Activated effector memory CD4-positive, alpha-beta T cell treated with Interleukin-2 at 50 U/mL for 16 hours (primary cell): ENCODE results near the gene GGCX.
"Not testable (repeated sequence)": the region's sequence is repeated elsewhere in the genome, so short reads cannot be mapped to it uniquely, and the experiment has no call there.

Experiments used
- DNase-seq: peaks from one replicate; pipeline ENCODE4 v3.0.0-alpha.2; 2020

Gene GGCX

DNA sequence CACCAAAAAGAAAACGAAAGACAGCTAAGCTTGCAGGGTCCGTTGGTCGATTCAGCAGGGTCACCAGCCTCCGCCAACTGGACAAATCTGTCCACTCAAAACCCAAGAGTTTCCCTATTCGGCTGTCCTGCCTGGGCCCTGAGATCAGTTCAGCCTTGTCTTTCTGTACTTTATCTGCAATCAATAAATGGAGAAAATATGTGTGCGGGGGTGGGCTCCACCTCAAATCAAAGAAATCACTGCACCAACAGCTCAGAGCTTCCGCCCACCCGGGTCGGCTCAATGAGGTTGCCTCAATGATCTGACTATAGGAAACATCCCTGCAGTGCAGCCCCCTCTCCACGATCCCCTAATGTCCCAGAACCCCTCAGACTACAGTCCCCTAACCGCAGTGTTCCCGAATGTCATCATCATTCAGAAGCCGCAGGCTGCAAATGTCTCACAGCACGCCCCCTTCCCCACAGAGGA is 447 bp downstream of the GGCX start:
- DNase-seq, result no peak

DNA sequence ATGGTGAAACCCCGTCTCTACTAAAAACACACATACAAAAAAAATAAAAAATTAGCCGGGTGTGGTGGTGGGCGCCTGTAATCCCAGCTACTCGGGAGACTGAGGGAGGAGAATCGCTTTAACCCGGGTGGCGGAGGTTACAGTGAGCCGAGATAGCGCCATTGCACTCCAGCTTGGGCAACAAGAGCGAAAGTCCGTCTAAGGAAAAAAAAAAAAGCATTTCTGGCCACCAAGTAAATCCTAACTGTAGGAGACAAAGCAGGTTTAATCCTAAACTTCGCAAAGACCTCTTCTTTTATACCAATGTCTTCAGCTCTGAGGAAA is 928 bp downstream of the GGCX start:
- not testable (repeated sequence) for DNase-seq

DNA sequence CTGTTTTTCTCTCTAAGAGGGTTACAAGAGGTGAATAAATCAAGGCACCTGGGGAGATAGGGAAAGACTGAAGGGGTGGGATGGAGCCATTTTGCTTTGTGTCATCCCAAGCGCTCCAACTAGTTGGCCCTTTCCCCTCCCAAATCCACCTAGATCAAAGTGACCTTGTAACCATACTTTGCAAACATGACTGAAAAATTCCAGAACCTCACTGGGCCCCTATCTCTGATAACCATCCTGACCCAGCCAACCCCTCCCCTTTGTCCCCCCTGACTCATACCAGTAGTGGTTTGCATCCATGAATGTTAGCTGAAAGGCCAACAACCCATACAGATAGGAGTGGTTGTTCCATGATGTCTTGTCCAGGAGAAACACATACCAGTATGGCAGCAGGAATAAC is 3.1 kb downstream of the GGCX start:
- DNase-seq, result no peak

DNA sequence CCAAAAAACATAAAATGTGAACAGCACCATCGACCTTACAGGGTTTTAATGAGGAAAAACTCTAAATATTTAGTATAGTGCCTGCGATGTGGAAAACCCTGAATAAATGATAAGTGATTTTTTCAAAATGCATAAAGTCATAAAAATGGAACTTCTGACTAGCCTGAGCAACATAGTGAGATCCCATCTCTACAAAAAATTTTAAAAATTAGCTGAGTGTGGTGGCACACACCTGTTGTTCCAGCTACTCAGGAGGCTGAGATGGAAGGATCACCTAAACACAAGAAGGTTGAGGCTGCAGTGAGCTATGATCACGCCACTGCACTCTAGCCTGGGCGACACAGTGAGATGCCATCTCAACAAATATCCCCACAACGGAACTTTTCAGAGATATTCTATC is 4.2 kb downstream of the GGCX start:
- DNase-seq, result no peak

DNA sequence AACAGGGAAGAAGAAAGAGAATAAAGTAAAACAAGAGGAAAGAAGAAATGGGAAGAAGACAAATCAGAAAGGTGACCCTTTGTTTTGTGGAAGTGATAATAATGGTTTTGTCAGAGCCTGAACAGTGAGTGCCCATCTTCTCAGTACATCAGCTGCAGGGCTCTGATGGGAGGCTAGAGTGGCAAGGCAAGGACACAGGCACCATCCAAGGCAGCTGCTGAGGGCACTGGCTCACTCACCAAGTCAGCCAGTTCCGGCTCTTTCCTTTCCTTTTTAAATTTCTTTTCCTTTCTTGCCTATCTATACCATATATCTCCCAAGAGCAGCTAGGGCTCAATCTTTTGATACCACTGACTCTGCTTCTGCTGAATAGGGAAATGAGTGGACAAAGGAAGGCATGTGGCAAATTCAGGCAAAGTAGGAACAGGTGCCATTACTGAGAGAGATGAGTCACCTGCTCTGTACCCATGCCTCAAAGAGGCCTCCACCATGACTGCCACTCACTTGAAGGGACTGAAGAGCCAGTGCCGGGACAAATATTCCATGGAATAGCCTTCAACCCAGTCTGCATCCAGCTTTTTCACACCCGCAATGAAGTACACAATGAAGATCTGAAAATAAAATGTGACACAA is 6.2 kb downstream of the GGCX start:
- DNase-seq, result no peak

DNA sequence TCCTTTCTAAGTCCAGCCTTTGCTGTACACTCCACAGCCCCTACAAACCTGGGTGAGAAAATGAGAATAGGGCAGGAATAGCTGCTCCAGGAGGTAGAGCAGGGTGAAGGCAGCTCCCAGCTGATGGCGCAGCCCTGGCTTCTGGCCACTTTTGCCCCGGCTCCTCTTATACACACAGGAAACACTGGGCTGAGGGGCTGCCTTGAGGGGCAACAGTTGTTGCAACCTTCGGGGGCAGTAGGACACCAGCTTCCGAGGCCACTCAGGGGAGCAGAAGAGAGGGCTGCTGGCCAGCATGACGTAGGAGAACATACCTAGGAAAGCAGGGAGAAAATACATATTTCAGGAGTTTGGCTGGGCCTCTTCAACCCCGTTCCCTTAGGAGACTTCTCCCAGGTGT is 8.1 kb downstream of the GGCX start:
- no peak for DNase-seq

DNA sequence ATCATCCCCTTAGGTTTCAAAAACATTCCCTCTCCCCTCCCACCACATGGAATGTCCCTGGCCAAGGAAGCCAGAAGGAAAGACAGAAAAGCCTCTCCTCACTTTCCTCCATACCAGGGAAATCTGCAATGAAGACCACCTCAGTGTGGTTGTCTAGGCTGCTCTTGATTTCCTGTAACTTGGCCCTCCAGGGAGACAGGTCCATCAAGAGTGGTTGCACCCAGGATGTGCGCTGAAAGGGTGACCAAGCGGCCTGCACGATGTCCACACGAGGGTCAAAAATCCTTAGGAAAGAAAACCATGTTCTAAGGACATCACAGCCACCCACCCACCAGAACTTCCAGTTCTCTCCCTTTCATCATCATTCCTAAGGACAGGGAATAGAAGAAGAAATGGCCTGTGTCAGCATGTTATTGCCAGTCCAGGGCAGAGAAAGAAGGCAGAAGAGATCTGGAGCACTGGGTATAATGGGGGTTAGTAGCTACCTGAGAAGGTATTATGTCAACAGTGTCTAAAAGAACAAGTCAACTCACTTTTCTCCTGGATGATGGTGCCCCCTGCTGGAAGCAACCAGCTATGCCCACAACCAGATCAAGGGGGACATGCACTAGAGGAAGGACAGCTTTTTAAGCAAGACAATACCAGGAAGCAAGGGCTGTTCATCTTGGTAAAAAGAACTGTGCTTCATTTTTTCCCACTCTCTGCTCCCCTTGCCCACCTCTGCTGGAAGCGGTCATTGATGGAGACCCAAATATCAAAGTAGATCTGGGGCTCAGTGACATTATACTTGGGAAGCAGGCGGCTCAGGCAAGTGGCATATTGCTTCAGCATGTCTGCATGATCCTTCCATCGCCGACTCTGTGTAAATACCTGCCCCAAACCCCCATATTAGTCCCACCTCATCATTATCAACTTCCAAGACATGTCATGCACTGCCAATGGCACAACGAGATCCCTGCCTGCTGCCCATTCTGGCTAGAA is 9.3 kb downstream of the GGCX start:
- DNase-seq, result peak; percentile 77

DNA sequence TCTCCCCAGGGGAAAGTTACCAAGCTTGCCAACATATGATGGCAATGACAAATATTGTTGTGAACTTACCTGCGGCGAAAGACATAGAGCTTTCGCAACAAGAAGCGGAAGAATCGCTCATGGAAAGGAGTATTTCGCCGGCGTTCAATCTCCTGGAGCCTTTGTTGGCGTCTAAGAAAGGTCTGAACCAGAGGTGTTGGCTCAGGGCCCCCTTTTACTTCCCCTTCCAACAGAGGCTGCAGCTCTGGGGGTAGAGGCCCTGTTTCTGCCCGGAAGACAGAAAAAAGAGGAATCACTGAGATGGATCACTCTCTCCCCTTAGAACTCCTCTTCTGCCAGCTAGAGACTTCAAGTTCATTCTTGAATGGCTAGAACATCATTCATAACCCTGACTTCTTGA is 10.8 kb downstream of the GGCX start:
- no peak for DNase-seq

DNA sequence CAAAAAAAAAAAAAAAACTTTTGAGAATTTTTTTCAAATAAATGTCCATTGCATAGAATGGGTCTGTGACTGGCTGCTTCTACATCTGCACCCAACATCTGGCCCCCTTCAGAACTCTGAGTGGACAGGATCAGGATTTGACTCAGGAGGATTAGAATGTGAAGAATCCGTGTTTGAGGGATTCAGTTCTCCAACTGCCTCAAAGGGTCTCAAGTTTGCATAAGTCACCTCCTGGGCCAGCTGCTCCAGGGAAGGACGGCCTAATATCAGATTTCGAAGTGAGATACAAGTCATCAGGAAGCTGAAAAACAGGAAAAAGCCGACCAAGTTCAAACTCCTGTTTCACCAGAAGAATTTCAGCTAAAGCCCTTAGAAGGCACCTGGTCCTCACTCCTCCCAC is 11.5 kb downstream of the GGCX start:
- DNase-seq, result no peak

DNA sequence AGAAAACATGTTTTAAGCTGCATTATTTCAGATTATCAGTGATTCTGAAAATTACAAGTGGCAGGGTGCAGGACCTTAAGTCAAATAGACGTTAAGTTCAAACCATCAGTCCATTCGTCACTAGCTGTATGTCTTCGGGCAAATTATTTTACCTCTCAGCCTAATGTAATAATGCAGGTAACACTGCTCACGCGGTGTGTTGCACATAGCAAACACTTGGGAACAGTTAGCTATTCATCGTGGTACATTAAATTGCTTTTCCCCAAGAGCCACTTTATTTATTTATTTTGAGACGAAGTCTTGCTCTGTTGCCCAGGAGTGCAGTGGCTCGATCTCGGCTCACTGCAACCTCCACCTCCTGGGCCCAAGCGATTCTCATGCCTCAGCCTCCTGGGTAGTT is 12.2 kb downstream of the GGCX start:
- DNase-seq, result no peak

DNA sequence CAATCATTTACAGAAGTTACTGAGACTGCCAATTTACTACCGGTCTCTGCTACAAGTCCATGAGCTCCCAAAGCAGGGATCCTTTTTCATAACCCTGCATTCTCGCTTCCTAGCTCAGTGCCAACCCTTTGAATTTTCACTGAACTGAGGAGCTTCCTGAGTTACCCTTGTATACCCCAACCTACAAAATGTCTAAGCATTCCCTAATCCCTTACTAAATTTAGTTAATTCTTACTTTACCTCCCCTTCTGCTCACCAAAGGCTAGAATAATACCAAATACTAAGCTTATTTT is 12.7 kb downstream of the GGCX start:
- DNase-seq, result no peak

DNA sequence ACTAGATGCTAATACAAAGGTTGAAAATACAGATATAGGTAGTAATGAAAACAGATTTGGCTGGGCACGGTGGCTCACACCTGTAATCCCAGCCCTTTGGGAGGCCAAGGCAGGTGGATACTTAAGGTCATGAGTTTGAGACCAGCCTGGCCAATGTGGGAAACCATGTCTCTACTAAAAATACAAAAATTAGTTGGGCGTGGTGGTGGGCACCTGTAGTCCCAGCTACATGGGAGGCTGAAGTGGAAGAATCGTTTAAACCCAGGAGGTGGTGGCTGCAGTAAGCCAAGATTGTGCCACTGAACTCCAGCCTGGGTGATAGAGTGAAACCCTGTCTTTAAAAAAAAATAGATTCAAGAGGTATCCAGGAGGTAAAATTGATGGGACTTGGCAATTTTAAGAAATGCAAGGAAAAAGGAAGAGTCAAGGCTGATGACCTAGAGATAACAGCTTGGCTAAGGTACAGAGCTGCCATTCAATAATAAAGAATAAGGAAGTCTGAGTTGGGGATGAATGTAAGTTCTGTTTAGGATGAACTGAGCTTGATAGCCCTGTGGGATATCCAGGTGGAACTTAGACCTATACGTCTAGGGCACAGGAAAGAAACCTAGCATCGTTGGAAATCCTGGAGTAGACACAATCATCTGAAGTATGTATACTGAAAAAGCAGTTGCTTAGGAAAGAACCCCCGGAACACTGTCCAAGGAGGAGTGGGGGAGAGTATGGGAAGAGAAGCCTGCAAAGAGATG is 13.3 kb downstream of the GGCX start:
- no peak for DNase-seq

DNA sequence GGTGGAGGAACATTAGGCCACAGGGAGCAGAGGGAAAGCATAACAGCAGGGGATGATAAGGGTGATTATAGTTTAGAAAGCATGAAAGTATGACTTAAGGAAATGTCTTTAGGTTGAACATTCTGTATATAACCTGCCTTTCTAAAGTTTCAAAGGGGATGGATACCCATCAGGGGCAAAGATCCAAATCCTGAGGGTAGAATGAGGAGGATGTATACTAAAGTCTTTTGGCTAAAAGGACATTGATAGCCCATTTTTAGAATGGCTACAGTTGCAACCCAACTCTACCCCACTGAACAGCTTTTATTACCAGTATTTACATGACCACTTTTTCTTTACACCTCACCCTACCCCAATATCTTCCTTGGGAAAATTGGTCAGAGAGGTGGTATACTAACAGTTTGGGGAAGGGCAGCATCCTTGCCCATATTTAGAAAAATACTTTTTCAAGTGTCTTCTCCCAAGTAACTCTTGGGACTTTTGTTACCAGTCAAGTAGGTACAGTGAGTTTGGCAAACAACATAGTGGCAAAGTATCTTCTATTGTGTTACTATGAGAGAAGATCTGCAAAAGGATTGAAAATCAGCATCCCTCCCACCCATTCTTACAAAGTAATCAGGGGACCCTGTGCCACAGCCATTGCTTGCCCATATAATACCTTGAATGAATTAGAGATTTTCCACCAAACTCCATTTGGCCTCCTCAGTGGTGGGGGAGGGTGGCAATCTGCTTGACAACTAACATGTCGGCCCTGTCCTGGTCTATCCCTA is 14.0 kb downstream of the GGCX start:
- DNase-seq, result no peak

DNA sequence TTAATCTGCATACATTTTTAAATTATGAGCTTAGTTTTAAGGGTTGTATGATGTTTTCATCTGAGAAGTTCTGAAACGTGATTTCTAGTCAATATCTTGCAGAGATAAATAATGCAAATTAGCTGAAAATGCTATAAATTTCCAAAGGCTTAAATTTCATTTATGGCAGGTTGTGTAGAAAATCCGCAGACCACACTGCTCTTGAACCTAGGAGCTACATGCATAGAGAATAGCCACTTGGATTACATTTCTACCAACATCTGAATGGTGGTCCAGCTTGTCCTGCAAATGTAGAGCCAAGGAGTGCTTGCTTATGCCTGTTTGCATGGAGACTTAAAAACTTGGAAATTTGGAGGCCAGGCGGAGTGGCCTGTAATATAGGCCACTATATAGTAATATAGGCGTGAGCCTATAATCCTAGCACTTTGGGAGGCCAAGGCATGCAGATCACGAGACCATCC is 15.5 kb downstream of the GGCX start:
- no peak for DNase-seq

DNA sequence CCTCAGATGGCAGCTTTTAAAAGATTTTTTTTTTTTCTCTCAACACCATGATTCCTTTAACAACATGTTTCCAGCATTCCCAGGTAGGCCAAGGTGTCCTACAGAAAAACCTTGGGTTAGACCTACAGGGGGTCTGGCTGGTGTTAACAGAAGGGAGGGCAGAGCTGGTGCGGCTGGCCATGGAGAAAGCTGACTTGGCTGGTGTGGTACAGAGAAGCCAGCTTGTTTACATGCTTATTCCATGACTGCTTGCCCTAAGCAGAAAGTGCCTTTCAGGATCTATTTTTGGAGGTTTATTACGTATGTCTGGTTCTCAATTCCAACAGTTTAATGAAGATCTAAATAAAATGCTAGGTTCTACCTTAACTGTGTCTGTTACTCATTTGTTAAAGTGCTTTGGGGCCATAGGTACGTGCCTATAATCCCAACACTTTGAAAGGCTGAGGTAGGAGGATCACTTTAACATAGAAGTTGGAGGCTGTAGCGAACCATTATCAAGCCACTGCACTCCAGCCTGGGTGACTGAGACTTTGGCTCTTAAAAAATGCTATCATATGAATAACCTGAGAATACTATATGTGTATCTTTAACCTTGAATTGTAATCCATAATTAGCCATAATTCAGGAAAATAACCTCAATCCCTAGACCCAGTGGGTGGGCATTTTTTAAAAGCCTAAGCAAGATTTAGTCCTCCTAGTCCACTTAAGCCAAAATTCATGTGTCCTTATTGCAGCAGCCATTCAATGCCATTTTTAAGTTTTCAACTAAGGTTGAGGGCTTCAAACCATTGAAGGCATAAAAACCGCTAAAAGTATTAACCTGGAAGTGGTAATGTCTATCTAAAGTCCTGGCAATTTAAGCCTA is 16.1 kb downstream of the GGCX start:
- not testable (repeated sequence) for DNase-seq

DNA sequence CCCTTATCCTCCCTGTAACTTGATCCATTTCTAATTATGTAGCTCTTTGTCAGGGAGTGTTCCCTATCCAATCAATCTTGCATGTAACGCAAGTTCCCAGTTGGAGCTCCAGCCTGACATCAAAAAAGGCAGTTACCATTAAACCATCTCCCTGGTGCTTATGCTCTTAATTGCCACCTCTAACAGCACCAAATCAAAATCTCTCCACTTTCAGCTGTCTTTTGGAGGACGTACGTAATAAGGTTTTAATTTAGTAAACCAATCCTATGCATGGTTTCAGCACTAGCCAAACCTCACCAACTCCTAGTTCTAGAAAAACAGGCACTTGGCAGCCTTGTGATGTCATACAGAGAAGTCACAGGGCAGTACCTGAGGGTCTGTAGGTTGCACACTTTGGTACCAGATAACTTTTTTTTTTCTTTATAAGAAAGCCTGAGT is 17.0 kb downstream of the GGCX start:
- not testable (repeated sequence) for DNase-seq

DNA sequence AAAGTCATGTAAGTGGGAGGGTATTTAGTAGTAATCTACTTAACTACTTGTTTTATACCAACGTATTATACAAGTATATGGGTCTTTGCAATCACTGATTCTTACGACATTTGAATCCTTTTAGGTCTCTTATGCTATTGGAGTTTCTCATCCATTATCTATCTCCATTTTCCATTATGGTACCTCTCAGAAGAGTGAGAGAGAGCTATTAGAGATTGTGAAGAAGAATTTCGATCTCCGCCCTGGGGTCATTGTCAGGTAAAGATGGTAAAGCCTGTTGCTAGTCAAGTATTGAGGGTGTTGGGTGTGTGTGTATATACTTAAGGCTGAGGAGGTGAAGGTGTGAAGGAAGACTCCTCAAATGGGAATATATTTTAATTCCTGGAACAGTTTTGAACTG is 18.5 kb downstream of the GGCX start:
- no peak for DNase-seq

DNA sequence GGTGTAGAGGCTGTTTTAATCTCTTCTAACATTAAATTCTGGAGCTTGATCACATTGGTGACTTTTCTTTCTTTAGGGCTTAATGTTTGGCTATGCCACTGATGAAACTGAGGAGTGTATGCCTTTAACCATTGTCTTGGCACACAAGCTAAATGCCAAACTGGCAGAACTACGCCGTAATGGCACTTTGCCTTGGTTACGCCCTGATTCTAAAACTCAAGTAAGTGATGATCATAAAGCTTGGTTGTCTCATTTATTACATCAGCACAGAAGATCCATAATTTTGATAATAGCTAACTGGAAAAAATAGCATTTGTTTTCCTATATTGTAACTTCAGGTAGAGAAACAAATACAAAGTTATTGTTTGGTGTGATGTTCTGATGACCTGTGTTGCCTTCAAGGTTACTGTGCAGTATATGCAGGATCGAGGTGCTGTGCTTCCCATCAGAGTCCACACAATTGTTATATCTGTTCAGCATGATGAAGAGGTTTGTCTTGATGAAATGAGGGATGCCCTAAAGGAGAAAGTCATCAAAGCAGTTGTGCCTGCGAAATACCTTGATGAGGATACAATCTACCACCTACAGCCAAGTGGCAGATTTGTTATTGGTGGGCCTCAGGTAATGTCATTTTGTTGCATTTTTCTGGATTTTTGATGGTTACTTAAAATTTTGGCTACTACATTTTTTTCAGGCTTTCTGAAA is 19.4 kb downstream of the GGCX start:
- no peak for DNase-seq

DNA sequence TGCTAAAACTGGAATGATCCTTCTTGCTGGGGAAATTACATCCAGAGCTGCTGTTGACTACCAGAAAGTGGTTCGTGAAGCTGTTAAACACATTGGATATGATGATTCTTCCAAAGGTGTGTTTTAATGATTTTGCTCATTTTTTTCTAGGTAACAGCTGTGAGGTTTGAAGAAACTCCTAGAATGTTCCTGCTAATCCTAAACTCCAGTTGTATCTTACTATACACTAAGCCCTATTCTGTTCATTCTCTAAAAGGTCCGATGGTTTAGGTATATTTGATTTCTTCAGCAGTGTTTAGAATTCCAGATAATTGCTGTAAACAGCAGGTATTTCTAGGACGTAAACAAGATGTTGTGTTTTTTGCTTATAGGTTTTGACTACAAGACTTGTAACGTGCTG is 20.0 kb downstream of the GGCX start:
- no peak for DNase-seq

DNA sequence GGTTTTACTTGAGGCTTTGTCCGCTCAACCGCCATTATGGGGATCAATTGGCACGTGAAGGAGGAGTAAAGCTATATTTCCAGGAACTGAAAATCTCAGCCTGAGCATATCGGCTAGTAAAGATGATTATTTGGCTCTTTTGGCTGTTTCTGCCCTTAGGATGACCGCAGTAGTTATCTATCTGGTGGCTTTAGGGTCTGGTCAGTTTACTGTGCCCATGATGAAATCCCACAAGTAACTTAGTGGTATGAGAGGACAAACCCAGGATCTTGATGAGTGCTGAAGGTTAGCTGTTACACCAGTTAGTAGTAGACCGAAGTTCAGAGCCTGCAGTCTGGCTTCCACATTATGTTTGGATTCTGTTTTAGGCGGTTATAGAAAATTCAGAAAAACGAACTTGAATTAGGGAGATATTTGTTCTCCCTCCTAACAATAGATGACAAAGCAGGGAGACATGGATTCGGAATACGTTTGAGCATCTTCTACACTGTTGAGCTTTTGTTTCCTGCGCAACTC is 21.1 kb downstream of the GGCX start:
- DNase-seq, result no peak
